ENCODE data around the gene VMP1. TPM values are rescaled to one million over a fixed set of nuclear protein-coding genes. Genes with fewer than 3 reads are reported as not detected.
"Not testable (repeated sequence)": the region's sequence is repeated elsewhere in the genome, so short reads cannot be mapped to it uniquely, and the experiment has no call there.

Gene VMP1
- total and polyA plus RNA-seq, 2 of the 4 experiments (the other 2 are of a cell fraction): 89.8 to 197 TPM

DNA sequence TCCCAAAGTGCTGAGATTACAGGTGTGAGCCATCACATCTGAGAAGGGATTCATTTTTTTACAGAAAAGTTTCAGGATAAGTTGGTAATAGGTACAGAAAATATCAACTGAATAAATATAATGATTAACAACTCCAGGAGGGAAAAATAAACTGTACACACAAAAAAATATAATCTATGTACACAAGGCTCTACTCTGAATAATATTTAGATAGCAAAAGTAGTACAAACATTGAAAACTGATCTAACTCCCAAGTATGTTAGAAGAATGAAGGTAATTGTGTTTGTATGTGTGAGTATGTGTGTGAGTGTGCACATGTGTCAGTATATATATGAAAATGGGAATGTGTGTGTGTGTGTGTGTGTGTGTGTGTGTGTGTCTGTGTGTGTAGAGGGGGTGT is 164.9 kb downstream of the VMP1 start:
- intact Hi-C loops (cut with micrococcal nuclease) (no loop called here), dilution Hi-C loops (cut with HindIII; ENCODE audit: low sequenced_read_pairs, unreplicated experiment) (no loop called here), in situ Hi-C loops (cut with MboI; ENCODE audit: low sequenced_read_pairs) (no loop called here)
- ATAC-seq (ENCODE audit: low read depth): no peak
- H3K9me1 ChIP-seq (ENCODE audit: insufficient read depth, low read length): no peaks in the 10 kb centered on the region; the same call in 1 of the 2 replicates
- H3K56ac ChIP-seq (ENCODE audit: extremely low read depth, insufficient read depth, low read length): no peak overlapping the region
- H2BK5ac ChIP-seq (ENCODE audit: low read depth, low read length, poor library complexity, severe bottlenecking): no peak overlapping the region
- no peak overlapping the region for H3K14ac ChIP-seq (replicated peaks; ENCODE audit: low read depth, low read length)
- no peak for DNase-seq
- H4K20me1 ChIP-seq (ENCODE audit: insufficient read depth, low read length): no peaks in the 10 kb centered on the region
- no peak overlapping the region for H2BK20ac ChIP-seq (ENCODE audit: low read depth, low read length)
- POLR2A ChIA-PET (ENCODE audit: unreplicated experiment): no interaction called here
- H3K9me3 ChIP-seq (ENCODE audit: control insufficient read depth, insufficient read depth, low read length): no peaks in the 10 kb centered on the region
- no peak overlapping the region for H4K5ac ChIP-seq (ENCODE audit: low read depth, low read length)
- no peak overlapping the region for H2AK5ac ChIP-seq (ENCODE audit: low read depth, low read length)
- no peak overlapping the region for H3K9ac ChIP-seq (ENCODE audit: low read depth, low read length)
- no peaks in the 10 kb centered on the region for H3K27me3 ChIP-seq (ENCODE audit: control insufficient read depth, insufficient read depth, low read length)
- no peak overlapping the region for H3K18ac ChIP-seq (ENCODE audit: low read depth, low read length)
- H4K91ac ChIP-seq (ENCODE audit: insufficient read depth, low read depth, low read length): no peak overlapping the region
- CTCF ChIA-PET: no interaction called here
- no peak overlapping the region for H4K8ac ChIP-seq (ENCODE audit: low read depth in 2 of 2, low read length in 2 of 2)
- no peak overlapping the region for H2BK15ac ChIP-seq (ENCODE audit: low read depth, low read length)
- TF ChIP-seq RFX5 (IDR thresholded peaks at IDR 0.05; ENCODE audit: low read depth, low read length): no peak
- TF ChIP-seq, protein P1, sequence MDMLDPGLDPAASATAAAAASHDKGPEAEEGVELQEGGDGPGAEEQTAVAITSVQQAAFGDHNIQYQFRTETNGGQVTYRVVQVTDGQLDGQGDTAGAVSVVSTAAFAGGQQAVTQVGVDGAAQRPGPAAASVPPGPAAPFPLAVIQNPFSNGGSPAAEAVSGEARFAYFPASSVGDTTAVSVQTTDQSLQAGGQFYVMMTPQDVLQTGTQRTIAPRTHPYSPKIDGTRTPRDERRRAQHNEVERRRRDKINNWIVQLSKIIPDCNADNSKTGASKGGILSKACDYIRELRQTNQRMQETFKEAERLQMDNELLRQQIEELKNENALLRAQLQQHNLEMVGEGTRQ (IDR thresholded peaks at IDR 0.05; ENCODE audit: low read depth, low read length): no peak
- no peak for TF ChIP-seq NFE2L2 (IDR thresholded peaks at IDR 0.05; ENCODE audit: low read depth, low read length)
- BruUV-seq (replicated peaks): no TSS peak
- H3K27ac ChIP-seq (ENCODE audit: insufficient read depth, low read length): no peak overlapping the region
- no peak overlapping the region for H3K4me3 ChIP-seq (ENCODE audit: insufficient read depth, low read depth, low read length)
- H2BK120ac ChIP-seq (ENCODE audit: low read depth, low read length): no peak overlapping the region
- no peaks in the 10 kb centered on the region for H3K4me1 ChIP-seq (ENCODE audit: control insufficient read depth, insufficient read depth, low read length)
- no peak overlapping the region for H2AK9ac ChIP-seq (replicated peaks; ENCODE audit: low read depth, low read length, poor library complexity)
- H3K4me2 ChIP-seq (ENCODE audit: low read depth, low read length): no peak overlapping the region
- no peak overlapping the region for H3K4ac ChIP-seq (ENCODE audit: low read depth, low read length)
- no peak overlapping the region for H2AFZ ChIP-seq (replicated peaks; ENCODE audit: low read length, poor library complexity)
- peaks cover 5% of the 10 kb centered on the region for H3K36me3 ChIP-seq (ENCODE audit: control insufficient read depth, insufficient read depth, low read length)
- no peaks in the 10 kb centered on the region for H3K79me1 ChIP-seq (ENCODE audit: low read depth in 1 of 2, low read length in 2 of 2)
- no peak overlapping the region for H3K23ac ChIP-seq (ENCODE audit: low read depth, low read length)

DNA sequence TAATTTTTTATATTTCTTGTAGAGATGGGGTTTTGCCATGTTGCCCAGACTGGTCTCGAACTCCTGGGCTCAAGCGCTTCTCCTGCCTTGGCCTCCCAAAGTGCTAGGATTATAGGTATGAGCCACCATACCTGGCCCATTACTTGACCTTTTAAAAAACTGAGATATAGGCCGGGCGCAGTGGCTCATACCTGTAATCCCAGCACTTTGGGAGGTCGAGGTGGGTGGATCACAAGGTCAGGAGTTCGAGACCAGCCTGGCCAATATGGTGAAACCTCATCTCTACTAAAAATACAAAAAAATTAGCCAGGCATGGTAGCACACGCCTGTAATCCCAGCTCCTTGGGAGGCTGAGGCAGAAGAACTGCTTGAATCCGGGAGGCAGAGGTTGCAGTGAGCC is 166.0 kb downstream of the VMP1 start:
- H3K4me3 ChIP-seq (ENCODE audit: insufficient read depth, low read depth, low read length); H4K20me1 ChIP-seq (ENCODE audit: insufficient read depth, low read length); H2AFZ ChIP-seq (replicated peaks; ENCODE audit: low read length, poor library complexity); H2BK120ac ChIP-seq (ENCODE audit: low read depth, low read length); dilution Hi-C loops (cut with HindIII; ENCODE audit: low sequenced_read_pairs, unreplicated experiment); H3K79me1 ChIP-seq (ENCODE audit: low read depth in 1 of 2, low read length in 2 of 2); H3K56ac ChIP-seq (ENCODE audit: extremely low read depth, insufficient read depth, low read length); H2AK5ac ChIP-seq (ENCODE audit: low read depth, low read length); H4K8ac ChIP-seq (ENCODE audit: low read depth in 2 of 2, low read length in 2 of 2); H2BK5ac ChIP-seq (ENCODE audit: low read depth, low read length, poor library complexity, severe bottlenecking); H3K27me3 ChIP-seq (ENCODE audit: control insufficient read depth, insufficient read depth, low read length); H4K5ac ChIP-seq (ENCODE audit: low read depth, low read length); in situ Hi-C loops (cut with MboI; ENCODE audit: low sequenced_read_pairs); intact Hi-C loops (cut with micrococcal nuclease); H3K9me3 ChIP-seq (ENCODE audit: control insufficient read depth, insufficient read depth, low read length); H2BK20ac ChIP-seq (ENCODE audit: low read depth, low read length); H3K4me1 ChIP-seq (ENCODE audit: control insufficient read depth, insufficient read depth, low read length); H2AK9ac ChIP-seq (replicated peaks; ENCODE audit: low read depth, low read length, poor library complexity); BruUV-seq (replicated peaks); H3K4me2 ChIP-seq (ENCODE audit: low read depth, low read length); H4K91ac ChIP-seq (ENCODE audit: insufficient read depth, low read depth, low read length); H3K9me1 ChIP-seq (ENCODE audit: insufficient read depth, low read length); H3K27ac ChIP-seq (ENCODE audit: insufficient read depth, low read length); H2BK15ac ChIP-seq (ENCODE audit: low read depth, low read length); H3K9ac ChIP-seq (ENCODE audit: low read depth, low read length); ATAC-seq (ENCODE audit: low read depth); H3K14ac ChIP-seq (replicated peaks; ENCODE audit: low read depth, low read length); H3K23ac ChIP-seq (ENCODE audit: low read depth, low read length); H3K18ac ChIP-seq (ENCODE audit: low read depth, low read length); H3K36me3 ChIP-seq (ENCODE audit: control insufficient read depth, insufficient read depth, low read length); DNase-seq; POLR2A ChIA-PET (ENCODE audit: unreplicated experiment); CTCF ChIA-PET; H3K4ac ChIP-seq (ENCODE audit: low read depth, low read length): not testable (repeated sequence)
- no CpG with 5 or more reads among the region's 8 CpGs for WGBS, 2 experiments (ENCODE audit: extremely low coverage in 2 of 2, insufficient read length in 1 of 2)

Measured in IMR-90 (cell line).